Progenitor cell of endocrine pancreas (in vitro differentiated cells): ENCODE data around the gene CERS5. TPM values are rescaled to one million over a fixed set of nuclear protein-coding genes. Genes with fewer than 3 reads are reported as not detected.
"Not testable (repeated sequence)": the region's sequence is repeated elsewhere in the genome, so short reads cannot be mapped to it uniquely, and the experiment has no call there.

Experiments
- DNase-seq: peaks from one replicate; pipeline ENCODE4 v3.0.0; 2021; ENCODE audit warnings: low spot score; ENCODE audit not compliant: unreplicated experiment
- H3K27ac Mint-ChIP-seq: 2 replicates; pipeline ENCODE4 v1.8.0; 2021; ENCODE audit warnings: mild to moderate bottlenecking, moderate library complexity, mixed read lengths
- H3K27me3 Mint-ChIP-seq: 2 replicates; pipeline ENCODE4 v1.8.0; 2021; ENCODE audit warnings: mixed read lengths
- H3K36me3 Mint-ChIP-seq: 2 replicates; pipeline ENCODE4 v1.8.0; 2022; ENCODE audit warnings: mixed read lengths; ENCODE audit not compliant: insufficient read depth
- H3K4me1 Mint-ChIP-seq: 2 replicates; pipeline ENCODE4 v1.8.0; 2021; ENCODE audit warnings: low read depth, mixed read lengths
- H3K4me3 Mint-ChIP-seq: 2 replicates; pipeline ENCODE4 v1.8.0; 2021; ENCODE audit warnings: low read depth, mild to moderate bottlenecking, moderate library complexity, mixed read lengths
- H3K9me3 Mint-ChIP-seq: 2 replicates; pipeline ENCODE4 v1.8.0; 2021; ENCODE audit warnings: low read depth, mixed read lengths
- total RNA-seq: library from RNA; stranded (reverse); gene quantifications from 2 replicates; pipeline ENCODE4 v1.2.1, GENCODE V29; 2021
- TF ChIP-seq, protein P1 (sequence below): fragments of 200-600 bp; sonication (generic); IDR thresholded peaks from one replicate; pipeline ENCODE4 v1.5.0; 2021; ENCODE audit warnings: antibody characterized with exemption, mild to moderate bottlenecking; ENCODE audit not compliant: unreplicated experiment

The CERS5 gene
- total RNA-seq, 1 donor from 2014 or later: 69.1 TPM

DNA sequence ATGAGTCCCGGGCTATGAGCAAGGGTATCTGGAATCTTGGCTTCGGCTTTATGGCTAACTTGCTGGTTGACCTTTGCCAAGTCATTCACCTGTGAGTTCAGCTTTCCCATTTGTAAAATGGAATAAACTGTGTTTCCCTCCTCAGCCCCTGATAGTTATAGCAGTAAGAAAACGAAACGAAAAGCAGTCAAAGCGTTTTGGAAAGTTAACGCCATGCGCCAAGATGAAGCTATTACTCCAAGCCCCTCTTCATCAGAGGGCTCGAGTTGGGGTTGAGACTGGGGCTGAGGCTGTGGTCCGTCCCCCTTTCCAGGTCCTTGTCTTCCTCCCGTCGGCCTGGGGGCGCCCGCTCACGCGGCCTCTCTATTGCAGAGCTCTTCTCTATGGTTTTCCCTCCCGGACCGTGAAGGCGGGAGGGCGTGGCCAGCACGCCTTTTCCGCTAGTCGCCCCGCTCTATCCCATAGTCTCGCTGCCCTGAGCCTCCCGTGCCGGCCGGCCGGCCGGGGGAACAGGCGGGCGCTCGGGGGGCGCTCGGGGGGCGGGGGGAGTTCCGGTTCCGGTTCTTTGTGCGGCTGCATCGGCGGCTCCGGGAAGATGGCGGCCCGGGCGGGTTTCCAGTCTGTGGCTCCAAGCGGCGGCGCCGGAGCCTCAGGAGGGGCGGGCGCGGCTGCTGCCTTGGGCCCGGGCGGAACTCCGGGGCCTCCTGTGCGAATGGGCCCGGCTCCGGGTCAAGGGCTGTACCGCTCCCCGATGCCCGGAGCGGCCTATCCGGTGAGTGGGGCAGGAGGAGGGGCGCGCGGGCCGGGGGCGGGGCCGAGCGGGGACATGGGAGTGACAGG lies 82.2 kb downstream of the CERS5 start, which contains the start of gene SMARCD1:
TSS of gene SMARCD1 (plus strand) at position 568 of the 840 bp plus-strand sequence. CDS start at position 596, 28 bp downstream.
- Mint-ChIP-seq H3K36me3 (peaks cover 14% of the 10 kb centered on the region), H3K27me3 (peaks cover 9% of the 10 kb centered on the region), H3K4me3 (peak within 1 kb of the TSS; percentile 94), H3K27ac (peak within 1 kb of the TSS; percentile 98), H3K9me3 (no peaks in the 10 kb centered on the region), H3K4me1 (peaks cover 15% of the 10 kb centered on the region)
- peak; percentile 86 for DNase-seq
- TF ChIP-seq, protein P1, sequence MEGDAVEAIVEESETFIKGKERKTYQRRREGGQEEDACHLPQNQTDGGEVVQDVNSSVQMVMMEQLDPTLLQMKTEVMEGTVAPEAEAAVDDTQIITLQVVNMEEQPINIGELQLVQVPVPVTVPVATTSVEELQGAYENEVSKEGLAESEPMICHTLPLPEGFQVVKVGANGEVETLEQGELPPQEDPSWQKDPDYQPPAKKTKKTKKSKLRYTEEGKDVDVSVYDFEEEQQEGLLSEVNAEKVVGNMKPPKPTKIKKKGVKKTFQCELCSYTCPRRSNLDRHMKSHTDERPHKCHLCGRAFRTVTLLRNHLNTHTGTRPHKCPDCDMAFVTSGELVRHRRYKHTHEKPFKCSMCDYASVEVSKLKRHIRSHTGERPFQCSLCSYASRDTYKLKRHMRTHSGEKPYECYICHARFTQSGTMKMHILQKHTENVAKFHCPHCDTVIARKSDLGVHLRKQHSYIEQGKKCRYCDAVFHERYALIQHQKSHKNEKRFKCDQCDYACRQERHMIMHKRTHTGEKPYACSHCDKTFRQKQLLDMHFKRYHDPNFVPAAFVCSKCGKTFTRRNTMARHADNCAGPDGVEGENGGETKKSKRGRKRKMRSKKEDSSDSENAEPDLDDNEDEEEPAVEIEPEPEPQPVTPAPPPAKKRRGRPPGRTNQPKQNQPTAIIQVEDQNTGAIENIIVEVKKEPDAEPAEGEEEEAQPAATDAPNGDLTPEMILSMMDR: peak; percentile 56

- not testable (repeated sequence) for H3K9me3 Mint-ChIP-seq, DNase-seq
- H3K36me3 Mint-ChIP-seq: peaks cover 13% of the 10 kb centered on the region
- H3K27ac Mint-ChIP-seq: peak overlapping the region; percentile 97
- H3K4me3 Mint-ChIP-seq: peak overlapping the region; percentile 94
- peaks cover 15% of the 10 kb centered on the region for H3K4me1 Mint-ChIP-seq
- H3K27me3 Mint-ChIP-seq: peaks cover 11% of the 10 kb centered on the region
Observed at GRCh38 chr12:50084409-50084774, 82.8 kb downstream of the CERS5 start.

DNA sequence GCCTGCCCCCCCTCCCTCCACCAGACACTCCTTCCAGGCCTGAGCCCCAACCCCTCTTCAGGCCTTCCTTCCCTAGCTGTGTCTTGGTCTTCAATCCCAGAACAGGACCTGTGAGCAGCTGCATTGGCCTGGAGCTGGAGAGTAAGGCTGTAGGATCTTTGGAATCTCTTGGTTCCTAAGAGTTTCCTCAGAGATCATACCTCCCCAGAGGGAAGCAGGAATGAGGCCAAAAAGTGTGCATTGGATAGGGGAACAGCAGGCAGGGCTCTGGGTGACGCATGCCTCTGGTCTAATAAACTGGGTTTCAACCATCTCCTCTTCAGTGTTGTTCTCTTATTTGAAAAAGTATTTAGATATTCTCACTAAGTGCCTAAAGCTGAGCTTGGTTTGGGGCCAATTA lies 83.9 kb downstream of the CERS5 start:
- H3K27me3 Mint-ChIP-seq: peaks cover 11% of the 10 kb centered on the region
- DNase-seq: no peak
- peaks cover 6% of the 10 kb centered on the region for H3K36me3 Mint-ChIP-seq
- no peaks in the 10 kb centered on the region for H3K9me3 Mint-ChIP-seq
- H3K27ac Mint-ChIP-seq: peak overlapping the region; percentile 23
- peak overlapping the region; percentile 67 for H3K4me3 Mint-ChIP-seq
- TF ChIP-seq, protein P1: no peak
- peaks cover 14% of the 10 kb centered on the region for H3K4me1 Mint-ChIP-seq

GRCh38 chr12:50082644-50083043 lies 84.5 kb downstream of the CERS5 start:
- Mint-ChIP-seq H3K4me1 (peaks cover 12% of the 10 kb centered on the region), H3K36me3 (peaks cover 2% of the 10 kb centered on the region), H3K4me3 (no peak overlapping the region), H3K27ac (peak overlapping the region; percentile 1), H3K9me3 (no peaks in the 10 kb centered on the region), H3K27me3 (peaks cover 11% of the 10 kb centered on the region)
- DNase-seq: no peak
- TF ChIP-seq, protein P1: no peak

DNA sequence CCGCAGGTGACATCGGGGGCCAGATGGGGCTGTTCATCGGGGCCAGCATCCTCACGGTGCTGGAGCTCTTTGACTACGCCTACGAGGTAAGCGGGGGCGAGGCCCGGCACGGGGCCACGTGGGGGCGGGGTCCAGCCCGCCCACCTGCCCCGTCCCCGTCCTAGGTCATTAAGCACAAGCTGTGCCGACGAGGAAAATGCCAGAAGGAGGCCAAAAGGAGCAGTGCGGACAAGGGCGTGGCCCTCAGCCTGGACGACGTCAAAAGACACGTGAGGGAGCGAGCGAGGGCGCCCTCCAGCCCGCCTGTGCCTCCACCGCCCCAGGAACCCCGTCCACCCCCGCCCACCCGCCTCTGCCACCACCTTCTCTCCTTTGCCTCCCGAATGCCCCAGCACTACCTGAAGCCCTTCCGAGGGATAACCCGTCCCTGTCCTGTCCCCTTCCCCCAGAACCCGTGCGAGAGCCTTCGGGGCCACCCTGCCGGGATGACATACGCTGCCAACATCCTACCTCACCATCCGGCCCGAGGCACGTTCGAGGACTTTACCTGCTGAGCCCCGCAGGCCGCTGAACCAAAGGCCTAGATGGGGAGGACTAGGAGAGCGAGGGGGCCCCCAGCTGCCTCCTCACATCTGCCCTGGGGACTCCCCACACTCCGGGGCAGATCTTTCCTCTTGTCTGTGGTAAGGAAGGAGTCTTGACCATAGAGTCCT lies 85.9 kb downstream of the CERS5 start:
- no peaks in the 10 kb centered on the region for H3K36me3 Mint-ChIP-seq
- DNase-seq: no peak
- H3K27ac Mint-ChIP-seq: no peak overlapping the region
- TF ChIP-seq, protein P1: no peak
- peaks cover 11% of the 10 kb centered on the region for H3K27me3 Mint-ChIP-seq
- no peaks in the 10 kb centered on the region for H3K9me3 Mint-ChIP-seq
- H3K4me1 Mint-ChIP-seq: peaks cover 11% of the 10 kb centered on the region
- no peak overlapping the region for H3K4me3 Mint-ChIP-seq
